HL-60 (cell line): ENCODE results near the gene GINS2.

ENCODE experiments used
- CTCF ChIP-seq: IDR thresholded peaks from one replicate; pipeline ENCODE4 v1.5.1; 2011; ENCODE audit warnings: low read length, control low read depth, inconsistent platforms; ENCODE audit not compliant: insufficient read depth
- POLR2AphosphoS5 ChIP-seq: IDR thresholded peaks from 2 replicates; pipeline ENCODE4 v1.6.1; 2012; ENCODE audit warnings: low read depth

GRCh38 chr16:85706449-85707034, 17.8 kb upstream of the GINS2 start:
- TF ChIP-seq CTCF (no peak), POLR2AphosphoS5 (no peak)
